OCI-LY1 (cell line): ENCODE data around the gene HPCAL1.

Source experiments
- H2AFZ ChIP-seq: fragments of 200-600 bp; sonication (generic), shearing (Covaris generic); 2 replicates; pipeline ENCODE4 v1.6.0; 2014; ENCODE audit warnings: antibody characterized with exemption, mild to moderate bottlenecking, low read length
- H3F3A ChIP-seq: fragments of 200-600 bp; sonication (generic), shearing (Covaris generic); 2 replicates; pipeline ENCODE4 v1.6.0; 2014; ENCODE audit warnings: mild to moderate bottlenecking, antibody characterized with exemption, low read length, moderate library complexity; ENCODE audit not compliant: insufficient read depth
- H3K27ac ChIP-seq: fragments of 200-600 bp; sonication (generic); 2 replicates; pipeline ENCODE4 v1.5.1; 2014; ENCODE audit warnings: low read length, mixed run types, mild to moderate bottlenecking, low read depth; ENCODE audit not compliant: poor library complexity, severe bottlenecking
- H3K27me3 ChIP-seq: fragments of 200-600 bp; sonication (generic); 2 replicates; pipeline ENCODE4 v1.6.0; 2014; ENCODE audit warnings: antibody characterized with exemption, mild to moderate bottlenecking, low read length, moderate library complexity; ENCODE audit not compliant: insufficient read depth
- H3K36me3 ChIP-seq: fragments of 200-600 bp; sonication (generic); 2 replicates; pipeline ENCODE4 v1.6.1; 2014; ENCODE audit warnings: mild to moderate bottlenecking, antibody characterized with exemption, low read length, moderate library complexity, mixed read lengths; ENCODE audit not compliant: insufficient read depth
- H3K4me1 ChIP-seq: fragments of 200-600 bp; sonication (generic); 2 replicates; pipeline ENCODE4 v1.5.1; 2014; ENCODE audit warnings: mild to moderate bottlenecking, low read length, moderate library complexity; ENCODE audit not compliant: insufficient read depth, severe bottlenecking
- H3K4me2 ChIP-seq: fragments of 200-600 bp; sonication (generic), shearing (Covaris generic); 2 replicates; pipeline ENCODE4 v1.6.1; 2014; ENCODE audit warnings: low read length
- H3K4me3 ChIP-seq: fragments of 200-600 bp; sonication (generic); 2 replicates; pipeline ENCODE4 v1.5.1; 2014; ENCODE audit warnings: low read length, low read depth, mild to moderate bottlenecking, mixed read lengths; ENCODE audit not compliant: poor library complexity, severe bottlenecking
- H3K79me2 ChIP-seq: fragments of 200-600 bp; shearing (Covaris generic); 2 replicates; pipeline ENCODE4 v1.6.1; 2016; ENCODE audit warnings: mixed run types, low read length, mixed read lengths; ENCODE audit not compliant: insufficient read depth
- H3K9ac ChIP-seq: fragments of 200-600 bp; sonication (generic), shearing (Covaris generic); 2 replicates; pipeline ENCODE4 v1.6.1; 2014; ENCODE audit warnings: mild to moderate bottlenecking, low read length, mixed read lengths
- H3K9me2 ChIP-seq: fragments of 200-600 bp; sonication (generic), shearing (Covaris generic); 2 replicates; pipeline ENCODE4 v1.6.1; 2014; ENCODE audit warnings: low read depth, mild to moderate bottlenecking, low read length, mixed read lengths
- H3K9me3 ChIP-seq: fragments of 200-600 bp; shearing (Covaris generic); 2 replicates; pipeline ENCODE4 v1.6.1; 2014; ENCODE audit warnings: low read length, mixed read lengths
- H4K20me1 ChIP-seq: fragments of 200-600 bp; sonication (generic), shearing (Covaris generic); 2 replicates; pipeline ENCODE4 v1.6.0; 2016; ENCODE audit warnings: mild to moderate bottlenecking, low read length; ENCODE audit not compliant: insufficient read depth
- CTCF ChIP-seq: fragments of 200-600 bp; sonication (generic), shearing (Covaris generic); IDR thresholded peaks from 2 replicates; pipeline ENCODE4 v1.5.1; 2017; ENCODE audit warnings: mild to moderate bottlenecking, antibody characterized with exemption, low read length, moderate library complexity, mixed read lengths
- EZH2 ChIP-seq: fragments of 200-600 bp; sonication (generic), shearing (Covaris generic); IDR thresholded peaks from 2 replicates; pipeline ENCODE4 v1.8.0; 2017; ENCODE audit warnings: borderline replicate concordance, mixed run types, mild to moderate bottlenecking, antibody characterized with exemption, low read length, moderate library complexity, mixed read lengths

Gene HPCAL1

GRCh38 chr2:10352361-10352760, 49.7 kb downstream of the HPCAL1 start:
- Histone ChIP-seq H3K9ac (no peak overlapping the region), H3K4me1 (no peaks in the 10 kb centered on the region), H3K4me2 (no peak overlapping the region), H3K9me3 (no peaks in the 10 kb centered on the region), H3F3A (no peaks in the 10 kb centered on the region), H4K20me1 (no peaks in the 10 kb centered on the region), H3K36me3 (no peaks in the 10 kb centered on the region), H3K79me2 (no peaks in the 10 kb centered on the region), H2AFZ (no peak overlapping the region), H3K27me3 (no peaks in the 10 kb centered on the region), H3K9me2 (no peaks in the 10 kb centered on the region), H3K27ac (no peak overlapping the region), H3K4me3 (no peak overlapping the region)
- TF ChIP-seq EZH2, result no peak
- TF ChIP-seq CTCF, result no peak

- no peaks in the 10 kb centered on the region; the same call in 1 of the 2 replicates for H3K27me3 ChIP-seq
- H3F3A ChIP-seq, result no peaks in the 10 kb centered on the region
- no peaks in the 10 kb centered on the region for H3K4me1 ChIP-seq
- no peak overlapping the region for H2AFZ ChIP-seq
- no peak overlapping the region for H3K4me3 ChIP-seq
- no peaks in the 10 kb centered on the region for H3K79me2 ChIP-seq
- H3K9me3 ChIP-seq, result no peaks in the 10 kb centered on the region
- no peak overlapping the region for H3K9ac ChIP-seq
- H3K9me2 ChIP-seq, result no peaks in the 10 kb centered on the region
- no peaks in the 10 kb centered on the region for H3K36me3 ChIP-seq
- H3K27ac ChIP-seq, result no peak overlapping the region
- TF ChIP-seq CTCF, result no peak
- TF ChIP-seq EZH2, result no peak
- no peak overlapping the region for H3K4me2 ChIP-seq
- H4K20me1 ChIP-seq, result no peaks in the 10 kb centered on the region
Observed at GRCh38 chr2:10352972-10353371, 50.3 kb downstream of the HPCAL1 start.

- H2AFZ ChIP-seq, result no peak overlapping the region
- no peaks in the 10 kb centered on the region for H3K79me2 ChIP-seq
- no peaks in the 10 kb centered on the region for H3F3A ChIP-seq
- H4K20me1 ChIP-seq, result no peaks in the 10 kb centered on the region
- no peak for TF ChIP-seq CTCF
- no peak for TF ChIP-seq EZH2
- H3K9me2 ChIP-seq, result no peaks in the 10 kb centered on the region
- no peak overlapping the region for H3K4me3 ChIP-seq
- H3K9me3 ChIP-seq, result no peaks in the 10 kb centered on the region
- no peaks in the 10 kb centered on the region for H3K36me3 ChIP-seq
- no peak overlapping the region for H3K4me2 ChIP-seq
- no peak overlapping the region for H3K27ac ChIP-seq
- no peak overlapping the region for H3K9ac ChIP-seq
- H3K27me3 ChIP-seq, result peaks cover 9% of the 10 kb centered on the region; the same call in 1 of the 2 replicates
- no peaks in the 10 kb centered on the region for H3K4me1 ChIP-seq
Observed at GRCh38 chr2:10353931-10354330, 51.2 kb downstream of the HPCAL1 start.
